ENCODE data around the gene ANKRD24.

- TF ChIP-seq, protein P1, sequence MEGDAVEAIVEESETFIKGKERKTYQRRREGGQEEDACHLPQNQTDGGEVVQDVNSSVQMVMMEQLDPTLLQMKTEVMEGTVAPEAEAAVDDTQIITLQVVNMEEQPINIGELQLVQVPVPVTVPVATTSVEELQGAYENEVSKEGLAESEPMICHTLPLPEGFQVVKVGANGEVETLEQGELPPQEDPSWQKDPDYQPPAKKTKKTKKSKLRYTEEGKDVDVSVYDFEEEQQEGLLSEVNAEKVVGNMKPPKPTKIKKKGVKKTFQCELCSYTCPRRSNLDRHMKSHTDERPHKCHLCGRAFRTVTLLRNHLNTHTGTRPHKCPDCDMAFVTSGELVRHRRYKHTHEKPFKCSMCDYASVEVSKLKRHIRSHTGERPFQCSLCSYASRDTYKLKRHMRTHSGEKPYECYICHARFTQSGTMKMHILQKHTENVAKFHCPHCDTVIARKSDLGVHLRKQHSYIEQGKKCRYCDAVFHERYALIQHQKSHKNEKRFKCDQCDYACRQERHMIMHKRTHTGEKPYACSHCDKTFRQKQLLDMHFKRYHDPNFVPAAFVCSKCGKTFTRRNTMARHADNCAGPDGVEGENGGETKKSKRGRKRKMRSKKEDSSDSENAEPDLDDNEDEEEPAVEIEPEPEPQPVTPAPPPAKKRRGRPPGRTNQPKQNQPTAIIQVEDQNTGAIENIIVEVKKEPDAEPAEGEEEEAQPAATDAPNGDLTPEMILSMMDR (conservative IDR thresholded peaks at IDR 0.05; ENCODE audit: low read length): no peak
- TF ChIP-seq EZH2phosphoT487 (IDR thresholded peaks at IDR 0.05; ENCODE audit: borderline replicate concordance, low read depth, low read length): no peak
These were observed 30.1 kb upstream of the ANKRD24 start for GRCh38 chr19:4152241-4152998.

Measured in OCI-LY7 (cell line).